ENCODE measurements around the gene SRM. TPM values are rescaled to one million over a fixed set of nuclear protein-coding genes. Genes with fewer than 3 reads are reported as not detected.

The SRM gene
- total RNA-seq, result 10 to 100 TPM; 42.0 to 85.5 (median 46.2) TPM
- 100 to 1,000 TPM in 1 of 3 donors, 10 to 100 TPM in 2; 91.9 to 114 (median 98.6) TPM for polyA plus RNA-seq
- long read RNA-seq, donor 1, transcript SRM-201 (8 exons, 1,266 nt), result major isoform, 31 of 44 reads
- long read RNA-seq, donor 1, partial matches to known transcripts, result 12 of 44 reads
- long read RNA-seq, donor 1, other reads (novel, unspliced or antisense), result 0 of 44 reads
- long read RNA-seq, donor 2, transcript SRM-201 (8 exons, 1,266 nt), result major isoform, 25 of 43 reads
- long read RNA-seq, donor 2, partial matches to known transcripts, result 16 of 43 reads
- long read RNA-seq, donor 2, other reads (novel, unspliced or antisense), result 0 of 43 reads

GRCh38 chr1:11059968-11060830, at the start of gene SRM:
TSS of gene SRM (minus strand) at chr1:11060018. CDS start at chr1:11059943, 75 bp downstream.
- intact Hi-C loops (cut with DNase I; ENCODE audit: low total_unique reads), result no loop called here
- Histone ChIP-seq H3K4me3 (peak within 1 kb of the TSS; percentile 73 to 99 (median 94)), H3K9me3 (peaks cover 0 to 4% (median 0%) of the 10 kb centered on the region in 8 donors), H3K4me1 (peaks cover 14 to 49% (median 30%) of the 10 kb centered on the region in 6 donors), H3K27me3 (replicated peaks in 1 of 7) (no peaks in the 10 kb centered on the region), H3K36me3 (peaks cover 0 to 53% (median 26%) of the 10 kb centered on the region in 6 donors), H3K27ac (peak within 1 kb of the TSS; percentile 44 to 89 (median 74))
- TF ChIP-seq POLR2AphosphoS5 (IDR thresholded peaks at IDR 0.05), result peak; percentile 81 to 88 (median 86)
- TF ChIP-seq CTCF (IDR thresholded peaks at IDR 0.05 in 8 of 11, conservative IDR thresholded peaks at IDR 0.05 in 3 of 11), result peak in 8 of 11 experiments; percentile 18 to 86 (median 76)
- no peak for TF ChIP-seq POLR2A (IDR thresholded peaks at IDR 0.05)
- WGBS, 5 donors, result 0 to 1% (median 0%) methylated on average over 18 to 83 of the region's 83 CpGs
- DNase-seq, result peak; percentile 97

- no peaks in the 10 kb centered on the region for H3K4me1 ChIP-seq
- 86 to 94% (median 90%) methylated on average over 7 of the region's 7 CpGs for WGBS, 5 donors
- H3K27me3 ChIP-seq (replicated peaks in 1 of 7), result no peaks in the 10 kb centered on the region
- no peak overlapping the region for H3K27ac ChIP-seq
- no peak for DNase-seq
- intact Hi-C loops (cut with DNase I; ENCODE audit: low total_unique reads), result no loop called here
- H3K36me3 ChIP-seq, result peaks cover 0 to 89% (median 78%) of the 10 kb centered on the region in 6 donors
- H3K4me3 ChIP-seq, result no peak overlapping the region
- H3K9me3 ChIP-seq, result no peaks in the 10 kb centered on the region
- no peak for TF ChIP-seq CTCF (IDR thresholded peaks at IDR 0.05 in 8 of 11, conservative IDR thresholded peaks at IDR 0.05 in 3 of 11)
- TF ChIP-seq POLR2A (IDR thresholded peaks at IDR 0.05), result no peak
- TF ChIP-seq POLR2AphosphoS5 (IDR thresholded peaks at IDR 0.05), result no peak
Measured at GRCh38 chr1:11109047-11109760, 49.4 kb upstream of the SRM start.

GRCh38 chr1:11107599-11107998, 47.8 kb upstream of the SRM start:
- 73 to 94% (median 91%) methylated on average over 5 of the region's 5 CpGs for WGBS, 5 donors
- no peak overlapping the region for H3K4me3 ChIP-seq
- peaks cover 0 to 73% (median 64%) of the 10 kb centered on the region in 6 donors for H3K36me3 ChIP-seq
- H3K27me3 ChIP-seq (replicated peaks in 1 of 7), result no peaks in the 10 kb centered on the region
- H3K4me1 ChIP-seq, result no peaks in the 10 kb centered on the region
- no peaks in the 10 kb centered on the region for H3K9me3 ChIP-seq
- H3K27ac ChIP-seq, result no peak overlapping the region
- no peak for TF ChIP-seq POLR2AphosphoS5 (IDR thresholded peaks at IDR 0.05)
- DNase-seq, result no peak
- intact Hi-C loops (cut with DNase I; ENCODE audit: low total_unique reads), result no loop called here

- 91 to 99% (median 95%) methylated on average over 10 of the region's 10 CpGs for WGBS, 5 donors
Measured at GRCh38 chr1:11105586-11105985, 45.8 kb upstream of the SRM start.

More at GRCh38 chr1:11105586-11105985, 45.8 kb upstream of the SRM start:
- TF ChIP-seq CTCF (IDR thresholded peaks at IDR 0.05 in 8 of 11, conservative IDR thresholded peaks at IDR 0.05 in 3 of 11), result no peak
- no peak for TF ChIP-seq POLR2A (IDR thresholded peaks at IDR 0.05)
- TF ChIP-seq POLR2AphosphoS5 (IDR thresholded peaks at IDR 0.05), result no peak
- H3K27ac ChIP-seq, result no peak overlapping the region
- H3K27me3 ChIP-seq (replicated peaks in 1 of 7), result no peaks in the 10 kb centered on the region
- no peak overlapping the region for H3K4me3 ChIP-seq
- intact Hi-C loops (cut with DNase I; ENCODE audit: low total_unique reads), result no loop called here
- no peaks in the 10 kb centered on the region for H3K4me1 ChIP-seq
- no peak for DNase-seq
- H3K9me3 ChIP-seq, result no peaks in the 10 kb centered on the region
- H3K36me3 ChIP-seq, result peaks cover 0 to 53% (median 46%) of the 10 kb centered on the region in 6 donors
